NCI-H446 (cell line): Measurements from ENCODE around the gene TCERG1L.
"Not testable (repeated sequence)": the region's sequence is repeated elsewhere in the genome, so short reads cannot be mapped to it uniquely, and the experiment has no call there.

Source experiments
- DNase-seq, 2 experiments: peaks; one replicate each; lab custom pipeline; 2025; lab: John Stamatoyannopoulos, UW

Gene TCERG1L

DNA sequence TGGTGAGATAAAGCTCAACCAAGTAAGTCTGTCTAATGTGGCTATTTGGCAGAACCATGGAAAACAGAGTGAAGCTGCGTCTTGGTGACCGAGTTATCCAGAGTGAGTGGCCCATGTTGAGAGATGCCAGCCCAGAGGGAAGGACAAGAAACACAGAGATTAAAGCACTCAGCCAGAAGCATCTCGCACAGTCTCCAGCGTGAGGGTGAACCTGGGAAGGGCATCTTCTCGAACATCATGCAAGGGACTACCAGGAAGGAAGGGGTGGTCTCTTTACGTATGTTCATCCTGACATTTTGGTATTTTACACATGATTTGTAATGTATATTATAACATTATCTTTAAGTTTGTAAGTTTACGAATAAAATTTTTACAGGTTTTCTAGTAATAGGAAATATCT lies 146.4 kb downstream of the TCERG1L start:
- no peak for DNase-seq

DNA sequence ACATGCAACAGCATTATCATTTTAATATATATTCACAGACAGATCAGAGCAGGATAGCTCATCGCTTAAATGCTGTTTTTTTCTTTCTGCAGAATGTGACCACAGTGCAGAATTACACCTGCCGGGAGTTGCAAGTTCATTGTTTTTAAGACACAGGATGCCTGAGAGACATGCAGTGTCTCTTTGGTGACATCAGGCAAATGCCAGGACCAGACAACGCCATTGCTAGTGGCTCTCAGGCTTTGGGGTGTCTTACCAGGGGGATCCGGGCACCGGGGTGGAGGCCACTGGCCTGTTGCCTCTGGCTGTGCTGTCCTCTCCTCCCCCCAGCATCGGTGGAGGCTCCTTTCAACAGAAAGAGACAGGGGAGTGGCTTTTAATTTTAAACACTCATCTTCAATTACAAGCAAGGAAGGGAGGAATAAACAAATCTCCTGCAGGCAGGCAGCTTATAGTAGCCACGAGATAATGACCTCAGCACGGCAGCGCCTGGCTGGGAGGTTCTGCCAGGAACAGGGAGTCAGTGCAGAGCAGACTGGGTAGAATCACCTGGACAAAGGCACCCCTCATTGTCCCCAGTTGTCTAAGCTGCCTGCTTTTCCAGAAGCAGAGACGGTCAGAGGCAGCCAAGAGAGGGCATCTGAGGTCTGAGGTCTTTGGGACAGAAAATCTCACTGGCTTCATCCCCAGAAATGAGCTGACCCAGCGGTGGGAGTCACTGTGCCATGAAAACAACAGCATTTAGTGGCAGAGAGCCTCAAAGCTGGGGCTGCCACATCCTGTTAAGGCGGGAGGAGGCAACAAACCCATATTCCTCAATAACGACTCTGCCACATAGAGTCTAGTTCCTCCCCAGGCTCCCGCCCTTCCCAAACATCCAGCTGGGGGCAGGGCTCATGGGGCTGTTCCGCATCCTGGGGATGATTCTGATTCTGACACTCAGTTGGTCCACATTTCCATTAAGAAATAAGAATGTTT lies 148.4 kb downstream of the TCERG1L start:
- DNase-seq, result no peak

DNA sequence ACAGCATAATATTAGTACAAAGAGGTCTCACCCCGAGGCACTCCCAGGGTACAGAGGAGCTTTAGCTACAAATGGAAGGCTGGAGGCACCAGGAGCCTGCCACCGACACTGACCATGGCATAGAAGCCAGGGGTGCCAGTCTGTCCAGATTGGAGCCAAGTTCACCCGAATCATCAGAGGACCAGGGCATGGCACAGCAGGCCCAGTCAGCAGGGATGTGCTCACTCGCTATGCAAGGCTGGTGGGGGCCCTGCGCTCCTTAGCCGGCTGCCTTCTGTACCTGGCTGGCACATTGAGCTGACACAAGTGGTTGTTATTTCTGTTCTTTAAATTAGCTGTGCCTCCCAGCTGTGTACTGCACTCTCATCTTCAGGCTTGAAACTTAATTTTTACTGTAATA lies 149.3 kb downstream of the TCERG1L start:
- no peak for DNase-seq

DNA sequence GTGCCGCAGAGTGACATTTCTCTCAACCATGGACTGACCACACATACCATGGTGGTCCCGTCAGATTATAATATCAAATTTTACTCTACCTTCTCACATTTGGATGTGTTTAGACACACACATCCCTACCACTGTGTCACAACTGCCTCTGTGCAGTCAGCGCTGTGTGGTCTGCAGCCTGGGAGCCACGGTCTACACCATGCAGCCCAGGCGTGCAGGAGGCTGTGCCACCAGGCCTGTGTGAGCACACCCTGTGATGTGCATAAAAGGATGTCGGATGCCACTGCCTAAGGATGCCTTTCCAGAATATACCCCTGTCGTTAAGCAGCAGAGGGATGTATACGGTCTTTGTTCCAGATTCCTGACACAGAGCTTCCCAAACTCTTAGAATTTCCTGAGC lies 150.4 kb downstream of the TCERG1L start:
- no peak for DNase-seq

DNA sequence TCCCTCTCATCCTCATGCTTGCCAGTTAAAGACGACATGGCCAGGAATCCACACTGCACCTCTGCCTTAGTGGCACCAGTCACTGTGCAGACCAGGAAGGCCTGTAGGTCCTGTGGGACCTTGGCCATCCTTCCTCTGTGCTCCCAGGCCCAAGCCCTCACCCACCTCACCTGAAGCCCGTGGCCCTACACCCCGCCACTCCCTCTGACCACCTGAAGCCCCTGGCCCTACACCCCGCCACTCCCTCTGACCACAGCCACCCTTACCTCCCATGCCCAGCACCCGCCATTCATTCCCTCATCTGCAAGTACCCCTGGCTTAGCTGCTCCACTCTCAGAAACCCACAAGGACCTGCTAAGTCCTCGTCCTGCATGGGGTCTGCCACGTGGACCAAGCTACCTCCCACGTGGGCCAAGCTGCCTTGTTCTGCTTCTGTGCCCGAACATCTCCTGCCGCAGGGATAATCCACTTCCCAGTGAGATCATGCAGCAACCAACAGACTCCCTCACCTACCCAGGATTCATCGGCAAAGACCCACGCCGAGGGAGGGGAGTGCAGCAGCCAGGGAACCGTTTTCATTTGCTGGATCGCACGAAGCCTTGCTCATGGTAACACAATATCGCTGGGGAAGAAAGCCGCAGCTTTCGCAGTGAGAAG lies 151.2 kb downstream of the TCERG1L start:
- DNase-seq, result no peak

DNA sequence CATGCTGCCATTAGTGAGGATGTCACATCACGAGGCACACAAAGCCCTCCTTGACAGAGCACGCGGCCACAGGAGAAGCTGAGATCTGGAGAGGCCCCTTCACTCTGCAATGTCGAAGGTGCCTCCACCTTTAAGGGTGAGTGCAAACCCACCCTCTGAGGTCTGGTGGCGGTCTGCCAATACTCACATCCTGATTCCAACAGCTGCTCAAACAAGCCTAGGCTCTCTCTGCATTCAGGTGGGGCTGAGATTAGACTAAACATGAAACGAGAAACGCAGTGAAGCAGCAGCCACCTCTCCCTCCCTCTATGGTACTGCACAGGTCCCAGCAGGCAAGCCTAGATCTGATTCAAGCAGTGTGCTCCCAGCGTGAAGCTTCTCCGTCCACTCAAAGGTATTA lies 151.8 kb downstream of the TCERG1L start:
- DNase-seq, result no peak

DNA sequence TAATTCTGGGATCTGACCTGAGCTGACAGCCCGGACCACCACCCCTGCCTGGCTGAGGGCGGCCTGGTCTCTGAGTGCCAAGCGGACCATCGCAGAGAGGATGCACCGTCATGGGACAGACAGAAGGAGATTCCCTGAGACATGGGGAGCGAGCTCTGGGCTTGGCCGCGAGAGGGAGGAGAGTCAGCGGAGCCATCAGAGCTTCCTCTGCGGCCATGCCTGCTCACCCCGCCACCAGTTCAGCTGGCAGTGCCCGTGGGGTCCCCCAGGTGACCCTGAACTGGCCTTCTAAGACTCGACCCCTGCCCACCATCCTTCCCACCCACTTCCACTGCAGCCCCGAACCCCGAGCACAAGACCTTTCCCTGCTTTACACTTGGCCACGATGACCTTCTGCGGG lies 152.8 kb downstream of the TCERG1L start:
- no peak for DNase-seq

DNA sequence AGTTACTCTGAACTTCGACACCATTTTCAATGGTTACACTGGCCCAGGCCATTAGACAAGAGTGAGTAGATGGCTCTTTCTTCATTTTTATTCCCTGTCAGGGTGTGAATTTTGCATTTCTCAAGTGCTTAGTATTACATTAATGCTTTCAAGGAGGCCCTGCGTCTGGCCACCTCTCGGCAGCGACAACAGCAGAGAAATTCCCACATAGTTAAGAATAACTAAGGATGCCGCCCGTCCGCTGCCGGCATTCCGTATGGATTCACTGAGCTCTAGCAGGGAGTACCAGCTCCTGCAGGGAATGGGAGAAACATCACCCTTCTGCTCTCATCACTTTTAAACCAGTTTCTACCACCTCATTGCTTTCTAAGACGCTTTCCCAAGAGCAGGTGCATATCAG lies 153.6 kb downstream of the TCERG1L start:
- no peak for DNase-seq

DNA sequence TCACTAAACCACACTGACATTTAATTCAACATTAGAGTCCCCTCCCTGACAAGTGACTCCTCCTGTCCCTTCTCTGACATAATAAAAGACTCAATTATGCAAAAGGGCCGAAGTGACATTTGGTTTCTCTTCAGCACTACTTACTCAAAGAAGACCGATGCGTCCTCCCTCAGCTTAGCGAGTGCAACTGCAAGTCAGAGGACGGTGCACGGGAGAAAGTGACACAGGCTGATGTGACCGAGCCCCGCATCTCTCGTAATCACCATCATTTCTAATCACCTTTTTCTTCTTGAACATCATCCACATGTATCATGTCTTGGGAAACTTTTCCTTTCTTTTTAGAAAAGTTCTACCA lies 155.7 kb downstream of the TCERG1L start:
- DNase-seq, result no peak

DNA sequence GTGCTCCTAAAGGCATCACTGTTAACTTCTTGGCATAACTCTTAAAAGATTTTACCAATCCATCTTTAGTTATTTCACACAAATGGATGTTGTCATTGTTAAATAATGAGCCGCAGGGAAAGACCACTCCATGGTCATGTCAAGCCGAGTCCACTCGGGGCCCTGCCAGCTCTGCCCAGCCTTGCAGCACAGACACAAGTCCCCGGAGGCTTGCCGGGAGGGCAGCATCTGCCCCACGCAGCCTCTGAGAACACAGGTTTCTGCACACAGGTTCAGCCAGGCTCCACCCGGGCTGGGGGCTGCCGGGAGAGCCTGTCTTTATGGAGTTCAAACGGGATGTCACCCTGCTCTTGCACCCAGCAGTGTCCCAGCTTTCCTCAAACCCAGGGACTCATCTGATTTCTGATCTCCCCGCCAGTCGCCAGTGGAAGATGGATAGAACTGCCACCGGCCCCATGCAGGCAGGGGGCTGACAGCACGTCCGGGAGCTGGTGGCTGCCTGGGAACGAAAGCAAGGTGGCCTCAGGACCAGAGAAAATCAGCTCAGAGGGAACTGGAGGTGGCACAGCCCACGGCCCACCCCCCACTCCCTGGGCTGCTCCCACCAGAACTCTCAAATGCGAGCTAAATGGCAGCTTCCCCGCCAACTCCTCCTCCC lies 156.2 kb downstream of the TCERG1L start:
- DNase-seq, result no peak

DNA sequence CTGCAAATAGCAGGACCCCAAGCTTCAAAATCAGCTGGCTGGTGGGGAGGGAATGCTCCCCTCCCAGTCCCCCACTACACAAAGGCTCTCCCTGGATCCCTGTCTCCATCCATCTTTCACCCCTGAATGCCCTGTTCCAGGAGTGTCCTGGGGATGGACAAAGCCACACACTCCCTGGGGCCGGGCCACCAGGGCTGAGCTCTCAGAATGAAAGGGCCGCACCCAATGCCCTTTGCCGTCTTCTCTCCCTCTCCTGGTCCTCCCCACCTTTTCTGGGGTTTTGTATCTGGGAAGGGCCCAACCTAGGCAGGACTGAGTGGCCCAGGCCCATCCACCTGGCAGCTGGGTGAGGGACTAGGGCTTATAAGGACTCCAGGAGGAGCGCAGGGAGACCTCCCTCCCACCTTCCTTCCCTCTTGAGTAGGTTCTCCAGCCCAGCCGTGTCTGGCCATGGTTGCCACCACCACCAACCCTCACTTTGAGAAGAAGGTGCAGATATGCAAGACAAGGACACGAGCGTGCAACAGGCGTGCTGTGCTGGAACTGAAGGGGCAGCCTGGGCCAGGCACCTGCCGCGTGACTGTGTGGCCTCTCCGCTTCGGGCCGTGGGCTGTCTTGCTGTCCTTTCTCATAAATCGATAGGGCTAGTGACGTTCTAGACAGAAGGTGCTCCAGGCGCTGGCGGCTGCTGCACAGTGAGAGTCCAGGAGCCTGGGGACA lies 157.1 kb downstream of the TCERG1L start:
- no peak for DNase-seq

DNA sequence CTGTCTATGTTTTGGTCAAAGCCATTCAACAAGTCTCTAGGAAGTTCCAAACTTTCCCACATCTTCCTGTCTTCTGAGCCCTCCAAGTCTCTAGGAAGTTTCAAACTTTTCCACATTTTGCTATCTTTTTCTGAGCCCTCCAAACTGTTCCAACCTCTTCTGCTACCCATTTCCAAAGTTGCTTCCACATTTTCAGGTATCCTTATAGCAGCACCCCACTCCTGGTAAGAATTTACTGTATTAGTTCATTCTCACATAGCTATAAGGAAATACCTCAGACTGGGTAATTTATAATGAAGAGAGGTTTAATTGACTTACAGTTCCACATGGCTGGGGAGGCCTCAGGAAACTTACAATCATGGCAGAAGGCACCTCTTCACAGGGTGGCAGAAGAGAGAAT lies 159.1 kb downstream of the TCERG1L start:
- not testable (repeated sequence) for DNase-seq

DNA sequence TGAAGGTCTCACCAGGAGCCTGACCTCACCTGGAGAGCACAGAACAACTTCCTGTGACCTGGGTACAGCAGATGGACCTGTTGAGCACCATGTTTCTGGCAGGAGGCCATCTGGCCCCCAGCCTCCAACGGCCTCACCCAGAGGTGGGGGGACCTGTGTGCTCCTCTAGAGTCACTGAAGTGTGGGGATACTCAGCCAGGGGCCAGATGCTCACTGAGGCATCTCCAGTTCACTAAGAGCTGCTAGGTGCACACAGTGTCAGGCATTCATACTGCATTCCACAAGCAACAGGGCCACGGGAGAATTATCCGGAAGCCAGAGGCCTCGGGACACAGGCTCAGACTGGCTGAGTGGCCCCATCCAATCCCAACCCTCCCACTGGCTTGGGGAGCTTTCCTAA lies 161.4 kb downstream of the TCERG1L start:
- DNase-seq, result no peak

DNA sequence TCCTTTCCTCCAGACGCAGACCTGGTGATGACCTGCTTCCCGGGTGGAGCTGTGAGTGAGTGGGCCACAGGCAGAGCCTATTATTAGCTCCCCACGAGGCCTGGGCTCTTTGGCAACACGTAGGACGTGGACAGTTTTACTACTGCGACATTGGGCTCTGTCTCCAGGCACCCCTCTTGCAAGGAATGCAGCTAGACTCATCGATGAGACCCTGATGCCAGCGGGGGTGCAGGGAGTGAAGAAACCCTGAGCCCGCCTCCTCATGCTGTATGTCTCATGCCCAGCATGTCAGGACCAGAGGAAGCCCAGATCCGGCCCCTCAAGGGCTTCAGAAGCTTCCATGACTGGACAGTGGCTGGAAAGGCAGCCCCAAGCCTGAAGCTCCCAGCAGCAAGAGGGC lies 161.9 kb downstream of the TCERG1L start:
- DNase-seq, result no peak

DNA sequence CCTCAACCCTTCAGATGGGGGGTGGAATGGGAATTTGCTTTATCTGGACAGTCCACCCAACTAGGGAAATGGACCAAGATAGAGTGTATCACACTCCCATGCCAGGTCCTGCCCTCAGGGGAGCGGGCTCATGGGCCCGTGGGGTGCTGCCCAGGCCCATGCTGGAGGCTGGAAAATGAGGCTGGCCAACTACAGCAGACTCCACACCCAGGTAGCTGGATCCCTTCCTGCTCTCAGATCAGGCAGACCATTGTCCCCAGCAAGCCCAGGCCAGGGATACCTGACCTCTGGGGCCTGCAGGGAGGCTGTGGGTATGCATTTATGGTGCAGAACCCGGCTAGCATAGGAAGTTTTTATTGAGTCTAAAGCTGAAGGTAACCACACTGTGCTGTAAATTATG lies 162.4 kb downstream of the TCERG1L start:
- DNase-seq, result no peak

DNA sequence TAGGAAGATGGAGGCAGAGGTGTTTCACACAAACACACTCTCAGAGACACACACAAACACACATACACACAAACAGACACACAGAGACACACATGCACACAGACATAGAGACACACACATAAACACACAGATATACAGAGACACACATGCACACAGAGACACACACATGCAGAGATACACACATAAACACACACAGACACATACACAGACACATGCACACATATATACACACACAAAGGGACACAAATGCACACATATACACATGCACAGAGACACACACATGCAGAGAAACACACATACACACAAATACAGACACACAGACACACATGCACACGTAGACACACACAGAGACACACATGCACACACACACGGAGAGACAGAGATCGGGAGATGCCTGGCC lies 163.3 kb downstream of the TCERG1L start:
- no peak for DNase-seq

DNA sequence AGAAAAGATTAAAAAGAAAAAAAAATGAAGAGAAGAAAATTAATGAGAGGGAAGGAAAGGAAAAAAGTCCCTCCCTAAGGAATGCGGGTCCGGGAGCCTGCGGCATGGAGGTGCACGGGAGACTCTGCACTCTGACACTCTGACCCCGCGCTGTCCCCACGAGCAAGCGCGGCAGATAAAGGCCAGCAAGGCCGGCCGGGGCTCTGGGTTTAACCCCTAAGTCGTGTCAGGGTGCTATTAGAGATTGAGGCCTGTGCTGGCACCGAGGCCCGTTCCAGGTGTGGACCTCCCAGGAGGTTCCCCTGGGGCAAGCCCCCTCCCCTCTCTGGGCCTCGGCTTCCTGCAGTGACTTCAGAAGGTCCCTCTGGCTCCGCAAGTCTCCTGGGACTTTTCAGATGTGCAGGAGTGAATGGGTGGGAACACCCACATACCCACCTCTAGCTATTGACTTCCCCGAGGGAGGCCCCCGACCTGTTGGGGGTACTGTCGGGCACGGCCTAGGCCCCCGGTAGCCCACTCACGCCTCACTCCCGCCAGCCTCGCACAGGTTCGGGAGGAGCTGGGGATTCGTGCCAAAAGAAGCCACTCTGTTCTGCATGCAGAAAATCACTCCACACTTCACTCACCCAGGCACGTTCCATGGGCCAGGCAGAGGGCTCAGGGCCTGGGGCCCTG lies 164.1 kb downstream of the TCERG1L start:
- no peak for DNase-seq

DNA sequence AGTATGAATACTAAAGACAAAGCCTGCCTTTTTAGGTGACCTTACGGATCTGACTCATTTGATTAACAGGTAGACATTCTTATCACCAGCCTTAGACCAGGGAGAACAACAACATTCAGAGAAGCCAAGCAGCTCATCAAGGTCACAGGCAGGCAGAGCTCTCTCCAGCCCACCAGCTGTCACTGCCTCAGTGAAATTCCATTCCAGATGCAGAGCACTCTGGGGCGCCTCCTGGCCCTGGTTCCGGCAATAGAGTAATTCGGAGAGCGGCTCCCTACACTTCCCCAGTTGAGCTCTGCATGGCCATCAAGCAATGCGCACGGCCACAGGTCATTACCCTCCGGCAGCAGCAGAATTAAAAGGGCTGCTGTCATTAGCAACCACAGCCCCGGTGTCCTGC lies 164.7 kb downstream of the TCERG1L start:
- DNase-seq, result no peak

DNA sequence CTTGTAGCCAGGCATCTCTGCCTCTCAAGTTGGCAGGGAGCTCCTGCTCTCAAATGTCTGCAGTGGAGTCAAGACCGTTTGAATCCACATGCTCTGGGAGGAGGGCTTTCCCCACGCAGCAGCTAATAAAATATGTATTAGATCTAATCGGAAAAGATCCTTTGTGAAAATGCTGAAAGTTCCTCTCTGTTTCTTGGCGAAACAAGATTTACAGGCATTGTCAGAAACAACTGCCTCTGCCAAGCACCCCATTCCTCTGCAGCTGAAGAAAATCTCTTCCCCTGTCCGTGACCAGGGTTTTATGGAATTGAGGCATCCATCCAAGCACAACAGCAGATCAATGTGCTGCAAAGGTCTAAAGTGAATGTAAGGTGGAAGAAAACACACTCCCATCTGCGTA lies 165.8 kb downstream of the TCERG1L start:
- no peak for DNase-seq

DNA sequence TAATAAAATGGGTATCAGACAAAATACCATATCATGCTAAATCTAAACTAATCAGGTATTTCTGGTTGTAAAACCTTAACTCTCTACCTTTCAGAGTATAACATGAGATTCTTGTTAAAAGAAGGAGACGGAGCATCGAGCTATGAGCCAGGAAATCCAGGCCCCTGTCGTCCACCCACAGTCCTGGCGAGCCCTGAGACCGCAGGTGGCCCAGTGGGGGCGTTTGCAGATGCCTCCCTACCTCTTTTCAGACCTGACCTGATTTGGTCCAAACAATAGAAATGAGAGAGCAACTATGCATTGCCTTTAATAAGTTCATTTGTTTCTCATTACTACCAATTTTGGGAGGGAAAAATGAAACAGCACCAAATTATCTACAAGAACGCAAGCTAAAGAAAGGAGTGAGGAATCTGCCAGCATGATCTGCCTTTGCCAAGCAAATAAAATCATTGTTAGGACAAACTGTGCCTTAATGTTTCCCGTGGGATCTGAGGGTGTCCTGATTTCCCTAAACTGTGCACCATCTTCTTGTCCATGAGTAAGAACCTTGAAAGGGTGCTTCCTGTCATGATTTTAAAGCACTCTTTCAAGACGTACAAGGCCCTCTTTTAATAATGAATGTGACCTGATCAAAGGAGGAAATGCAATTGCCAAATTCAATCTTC lies 166.7 kb downstream of the TCERG1L start:
- DNase-seq, result no peak

DNA sequence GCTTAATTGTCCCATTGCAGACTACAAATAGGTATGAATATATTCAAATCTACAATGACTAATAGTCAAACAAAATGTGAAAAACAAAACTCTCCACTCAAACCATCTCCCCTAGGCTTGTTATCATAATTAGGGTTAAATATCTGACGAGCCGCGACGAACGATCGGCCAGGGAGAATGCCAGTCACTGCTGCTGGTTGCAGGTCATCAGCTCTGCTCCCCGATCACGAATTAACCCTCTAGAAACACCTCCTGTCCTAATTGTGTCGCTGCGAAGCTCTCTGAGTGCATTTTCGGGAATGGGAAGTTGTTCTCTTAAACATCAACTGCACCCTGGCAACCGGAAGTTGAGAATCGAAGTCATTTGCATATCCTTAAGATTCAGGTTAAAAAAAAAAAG lies 167.3 kb downstream of the TCERG1L start:
- DNase-seq, result no peak
